ENCODE results near the gene SPEF2. TPM values are rescaled to one million over a fixed set of nuclear protein-coding genes. Genes with fewer than 3 reads are reported as not detected.

Gene SPEF2
- total and polyA plus RNA-seq, 2 experiments from 2014 or later: 0.17 to 0.21 TPM

- Mint-ChIP-seq H3K4me1 (no peaks in the 10 kb centered on the region), H3K36me3 (ENCODE audit: low read depth) (no peaks in the 10 kb centered on the region), H3K27me3 (ENCODE audit: insufficient read depth, low read depth, poor library complexity) (peaks cover 2% of the 10 kb centered on the region), H3K9me3 (no peaks in the 10 kb centered on the region), H3K27ac (no peak overlapping the region), H3K4me3 (no peak overlapping the region)
- no peaks in the 10 kb centered on the region for H3K27me3 ChIP-seq (ENCODE audit: insufficient read depth)
- no peaks in the 10 kb centered on the region for H3F3A ChIP-seq (replicated peaks; ENCODE audit: low read depth)
- H3K9me2 ChIP-seq (ENCODE audit: insufficient read depth): no peaks in the 10 kb centered on the region
- H2AFZ ChIP-seq: no peak overlapping the region
- DNase-seq (ENCODE audit: low spot score): no peak
- H3K79me2 ChIP-seq (replicated peaks; ENCODE audit: insufficient read depth): no peaks in the 10 kb centered on the region
- no peaks in the 10 kb centered on the region for H4K20me1 ChIP-seq (replicated peaks; ENCODE audit: insufficient read depth)
- no peaks in the 10 kb centered on the region for H3K4me1 ChIP-seq (ENCODE audit: insufficient read depth)
- no peak overlapping the region for H3K27ac ChIP-seq (ENCODE audit: low read depth)
- ATAC-seq: no peak
- H3K36me3 ChIP-seq (ENCODE audit: insufficient read depth): no peaks in the 10 kb centered on the region
- no peak overlapping the region for H3K4me3 ChIP-seq
- no peak for TF ChIP-seq REST (IDR thresholded peaks at IDR 0.05; ENCODE audit: unreplicated experiment)
- TF ChIP-seq ETS1 (IDR thresholded peaks at IDR 0.05): no peak
- TF ChIP-seq ZNF331 (CRISPR knock-in tag; IDR thresholded peaks at IDR 0.05; ENCODE audit: low read depth): no peak
- TF ChIP-seq CTCF (conservative IDR thresholded peaks at IDR 0.05; ENCODE audit: low read depth in 2 of 2): no peak
- TF ChIP-seq NANOG (IDR thresholded peaks at IDR 0.05; ENCODE audit: borderline replicate concordance): no peak
- no peak for TF ChIP-seq CREB1 (CRISPR knock-in tag; IDR thresholded peaks at IDR 0.05; ENCODE audit: low read depth)
- H3K4me2 ChIP-seq: no peak overlapping the region
Measured at GRCh38 chr5:35736280-35736679, 118.6 kb downstream of the SPEF2 start.

GRCh38 chr5:35741126-35741716 lies 123.6 kb downstream of the SPEF2 start:
- peaks cover 20% of the 10 kb centered on the region for H3K27me3 ChIP-seq (ENCODE audit: insufficient read depth)
- H3K4me2 ChIP-seq: no peak overlapping the region
- H3K4me3 ChIP-seq: no peak overlapping the region
- no peaks in the 10 kb centered on the region for H3K79me2 ChIP-seq (replicated peaks; ENCODE audit: insufficient read depth)
- Mint-ChIP-seq H3K36me3 (ENCODE audit: low read depth) (no peaks in the 10 kb centered on the region), H3K4me1 (peaks cover 14% of the 10 kb centered on the region), H3K4me3 (no peak overlapping the region), H3K9me3 (no peaks in the 10 kb centered on the region), H3K27ac (no peak overlapping the region), H3K27me3 (ENCODE audit: insufficient read depth, low read depth, poor library complexity) (peaks cover 20% of the 10 kb centered on the region)
- H3K9me2 ChIP-seq (ENCODE audit: insufficient read depth): no peaks in the 10 kb centered on the region
- H3K4me1 ChIP-seq (ENCODE audit: insufficient read depth): no peaks in the 10 kb centered on the region
- no peak overlapping the region for H3K27ac ChIP-seq (ENCODE audit: low read depth)
- H2AFZ ChIP-seq: no peak overlapping the region
- DNase-seq (ENCODE audit: low spot score) (no peak), ATAC-seq (no peak)
- H4K20me1 ChIP-seq (replicated peaks; ENCODE audit: insufficient read depth): no peaks in the 10 kb centered on the region
- no peaks in the 10 kb centered on the region for H3F3A ChIP-seq (replicated peaks; ENCODE audit: low read depth)
- H3K36me3 ChIP-seq (ENCODE audit: insufficient read depth): no peaks in the 10 kb centered on the region
- no peak for TF ChIP-seq ZNF462 (CRISPR knock-in tag; IDR thresholded peaks at IDR 0.05)
- TF ChIP-seq ZNF331 (CRISPR knock-in tag; IDR thresholded peaks at IDR 0.05; ENCODE audit: low read depth): no peak
- TF ChIP-seq ETS1 (IDR thresholded peaks at IDR 0.05): no peak
